NCI-H146 (cell line): Measurements from ENCODE around the gene ADGRG3.
A peak's percentile ranks its signal among the peaks of the same experiment; 100 is the strongest.
"Not testable (repeated sequence)": the region's sequence is repeated elsewhere in the genome, so short reads cannot be mapped to it uniquely, and the experiment has no call there.

Experiments used
- DNase-seq: peaks from one replicate; lab custom pipeline; 2025; lab: John Stamatoyannopoulos, UW

ADGRG3 gene

GRCh38 chr16:57697896-57698537 lies 29.9 kb downstream of the ADGRG3 start:
- DNase-seq: no peak

DNA sequence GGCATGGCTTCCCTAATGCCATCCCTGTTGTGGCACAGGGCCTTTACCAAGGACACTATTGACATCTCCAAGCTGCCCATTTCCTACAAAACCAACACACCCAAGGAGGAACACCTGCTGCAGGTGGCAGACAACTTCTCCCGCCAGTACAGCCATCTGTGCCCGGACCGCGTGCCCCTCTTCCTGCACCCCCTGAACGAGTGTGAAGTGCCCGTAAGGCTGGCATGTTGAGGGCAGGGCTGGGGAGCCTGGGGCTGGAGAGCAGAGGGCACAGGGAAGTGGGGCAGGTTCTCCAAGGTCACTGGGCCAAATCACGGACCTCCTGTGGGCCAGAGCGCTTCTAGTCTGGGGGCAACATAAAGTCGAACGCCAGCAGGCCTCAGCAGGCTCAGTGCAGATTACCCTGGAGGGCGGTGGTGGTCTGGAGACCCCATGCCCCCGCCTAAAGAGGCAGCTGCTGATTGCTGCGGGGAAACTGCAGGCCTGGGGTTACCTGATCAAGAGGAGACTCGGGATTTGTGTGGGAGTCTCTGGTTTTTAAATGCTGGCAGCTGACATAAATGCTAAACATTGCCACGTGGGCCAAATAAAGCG lies 30.8 kb downstream of the ADGRG3 start:
- no peak for DNase-seq

DNA sequence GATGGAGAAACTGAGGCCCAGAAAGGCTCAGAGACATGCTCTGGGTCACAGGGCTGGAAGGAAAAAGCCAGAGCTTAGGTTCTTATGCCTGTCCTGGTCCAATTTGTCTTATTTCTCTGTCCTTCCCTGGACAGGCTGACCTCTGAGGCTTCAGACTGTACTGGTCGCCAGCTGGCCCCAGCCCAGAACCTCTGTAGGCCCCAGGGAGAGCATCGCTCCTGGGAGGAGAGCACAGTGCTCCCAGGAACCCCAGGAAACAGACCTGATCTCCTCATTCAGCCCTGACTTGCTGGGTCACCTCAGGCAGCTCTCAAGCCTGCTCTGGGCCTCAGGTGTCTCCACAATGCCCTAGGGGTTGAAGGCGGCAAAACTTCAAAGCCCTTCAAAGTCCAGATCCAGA lies 31.4 kb downstream of the ADGRG3 start:
- DNase-seq: no peak

- DNase-seq: no peak
Measured at GRCh38 chr16:57699899-57700298, 31.8 kb downstream of the ADGRG3 start.

GRCh38 chr16:57700781-57701551 lies 32.9 kb downstream of the ADGRG3 start:
- DNase-seq: no peak

- DNase-seq: no peak
Measured at GRCh38 chr16:57701759-57702371, 33.8 kb downstream of the ADGRG3 start.

GRCh38 chr16:57703416-57704010 lies 35.4 kb downstream of the ADGRG3 start:
- no peak for DNase-seq

DNA sequence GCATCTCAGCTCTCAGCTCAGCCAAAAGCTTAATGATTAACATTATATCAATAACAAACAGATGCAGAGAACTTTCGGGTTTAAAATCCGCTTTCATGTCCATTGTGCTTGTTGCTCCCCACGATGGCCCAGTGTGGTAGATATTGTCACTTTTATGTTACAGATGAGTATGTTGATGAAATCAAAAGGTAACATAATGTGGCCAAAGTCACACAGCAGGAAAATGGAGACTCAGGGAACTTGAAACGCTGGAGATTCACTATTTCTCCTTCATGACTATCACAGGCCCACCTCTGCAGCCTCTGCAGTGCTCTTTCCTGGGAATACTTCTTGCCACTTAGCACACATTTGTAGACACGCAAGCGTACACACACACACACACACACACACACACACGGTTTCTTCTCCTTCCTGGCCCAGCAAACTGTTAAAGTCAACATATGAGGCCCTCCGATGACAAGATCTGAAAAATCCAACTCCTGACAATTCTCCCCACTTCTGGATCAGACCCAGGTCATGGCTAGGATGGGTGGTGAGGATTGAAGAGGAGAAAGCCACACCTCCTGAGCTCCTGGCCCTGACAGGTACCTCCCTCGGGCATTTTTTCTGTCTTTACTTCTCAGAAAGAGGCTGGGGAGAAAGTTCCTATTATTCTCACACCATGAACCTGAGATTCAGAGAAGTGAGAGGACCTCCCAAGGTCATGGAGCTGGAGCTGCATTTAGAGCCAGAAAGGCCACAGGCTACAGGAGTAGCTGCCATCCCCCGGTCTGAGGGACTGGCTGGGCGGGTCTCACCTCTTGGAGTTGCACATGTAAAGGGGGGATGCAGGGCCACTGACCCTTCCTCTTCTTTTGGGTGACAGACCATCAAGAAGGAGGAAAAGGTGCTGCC lies 36.2 kb downstream of the ADGRG3 start:
- DNase-seq: no peak

GRCh38 chr16:57704905-57705852 lies 37.1 kb downstream of the ADGRG3 start:
- DNase-seq: no peak

- DNase-seq: no peak
Measured at GRCh38 chr16:57706717-57707116, 38.6 kb downstream of the ADGRG3 start.

- no peak for DNase-seq
Measured at GRCh38 chr16:57707331-57707730, 39.2 kb downstream of the ADGRG3 start.

DNA sequence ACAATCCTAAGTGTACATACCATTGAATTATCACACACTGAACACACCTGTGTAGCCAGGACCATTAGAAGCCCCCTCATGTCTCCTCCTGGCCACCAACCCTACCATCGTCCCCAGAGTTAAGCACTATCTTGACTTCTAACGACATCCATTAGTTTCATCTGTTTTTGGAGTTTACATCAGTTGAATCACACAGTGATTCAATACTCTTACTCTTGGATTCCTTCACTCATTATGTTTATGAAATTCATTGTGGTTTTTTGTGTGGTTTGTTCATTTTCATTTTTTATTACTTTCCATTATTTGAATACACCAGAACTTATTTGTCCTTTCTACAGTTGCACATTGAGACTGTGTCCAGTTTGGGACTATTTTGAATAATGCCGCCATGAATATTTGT lies 40.1 kb downstream of the ADGRG3 start:
- DNase-seq: no peak

- DNase-seq: no peak
Measured at GRCh38 chr16:57709663-57710062, 41.6 kb downstream of the ADGRG3 start.

- DNase-seq: no peak
Measured at GRCh38 chr16:57711346-57711745, 43.2 kb downstream of the ADGRG3 start.

DNA sequence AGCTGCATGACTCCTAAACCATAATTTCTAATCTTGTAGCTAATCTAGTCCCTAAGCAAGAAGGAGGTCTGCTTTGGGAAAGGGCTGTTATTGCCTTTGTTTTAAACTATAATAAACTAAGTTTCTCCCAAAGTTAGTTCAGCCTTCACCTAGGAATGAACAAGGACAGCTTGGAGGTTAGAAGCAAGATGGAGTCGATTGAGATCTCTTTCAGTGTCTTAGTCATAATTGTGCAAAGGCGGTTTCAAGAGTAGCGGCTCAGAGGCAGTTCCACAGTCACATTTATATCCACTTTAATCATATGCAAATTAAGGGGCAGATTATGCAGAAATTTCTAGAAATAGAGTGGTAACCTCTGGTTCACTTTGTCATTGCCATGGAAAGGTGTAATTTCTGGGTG lies 43.9 kb downstream of the ADGRG3 start:
- no peak for DNase-seq

- not testable (repeated sequence) for DNase-seq
Measured at GRCh38 chr16:57712569-57712968, 44.5 kb downstream of the ADGRG3 start.

GRCh38 chr16:57713596-57713995 lies 45.5 kb downstream of the ADGRG3 start:
- DNase-seq: no peak

GRCh38 chr16:57714047-57714446 lies 45.9 kb downstream of the ADGRG3 start:
- no peak for DNase-seq

DNA sequence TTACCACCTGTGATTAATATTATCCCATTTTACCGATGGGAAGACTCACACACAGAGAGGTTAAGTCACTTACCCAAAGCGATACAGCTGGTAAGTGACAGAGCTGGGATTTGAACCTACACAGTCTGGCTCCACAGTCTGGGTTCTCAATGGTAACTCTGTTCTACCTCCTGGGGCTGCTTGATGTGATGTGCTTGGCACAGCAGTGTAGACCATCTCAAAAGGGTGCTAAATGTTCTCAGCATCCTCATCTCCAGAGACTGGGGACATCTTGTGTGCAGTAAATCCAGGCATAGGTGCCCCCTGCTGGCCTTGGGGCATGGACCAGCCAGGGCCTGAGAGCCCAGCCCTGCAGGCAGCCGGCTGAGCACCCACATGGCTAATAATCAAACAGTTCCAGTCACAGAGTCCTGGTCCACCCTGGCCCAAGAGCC lies 52.1 kb downstream of the ADGRG3 start:
- DNase-seq: peak; percentile 27
